Kidney (tissue), 14 donors: ENCODE results near the gene CTRB1. TPM values are rescaled to one million over a fixed set of nuclear protein-coding genes. Genes with fewer than 3 reads are reported as not detected.

Source experiments
- DNase-seq, 5 donors: peaks; one replicate each; pipeline ENCODE4 v3.0.0-alpha.2; 2013 to 2020
- FAIRE-seq: peaks from 2 replicates; lab custom pipeline; 2012; peaks lifted over from hg19 to GRCh38; lab: Jason Lieb, UNC
- H3K27ac ChIP-seq, 2 donors: one replicate each; pipeline ENCODE4 v1.7.0; 2013; ENCODE audit warnings: low read depth in 2 of 2, low read length in 2 of 2, inconsistent platforms in 1 of 2
- H3K27me3 ChIP-seq: one replicate; pipeline ENCODE4 v1.7.1; 2013; ENCODE audit warnings: low read length, inconsistent platforms; ENCODE audit not compliant: control insufficient read depth, insufficient read depth
- H3K36me3 ChIP-seq, 3 donors: one replicate each; pipeline versions ENCODE4 v1.7.0 to v1.7.1; 2013; ENCODE audit warnings: low read length in 3 of 3, control low read depth in 1 of 3, inconsistent platforms in 1 of 3; ENCODE audit not compliant: insufficient read depth in 3 of 3, control insufficient read depth in 2 of 3
- H3K4me1 ChIP-seq, 3 donors: one replicate each; pipeline versions ENCODE4 v1.7.0 to v1.7.1; 2013; ENCODE audit warnings: low read length in 3 of 3, inconsistent platforms in 1 of 3, low read depth in 1 of 3; ENCODE audit not compliant: control insufficient read depth in 2 of 3, insufficient read depth in 2 of 3
- H3K4me3 ChIP-seq, 3 donors: one replicate each; pipeline versions ENCODE4 v1.7.0 to v1.8.1; 2013; ENCODE audit warnings: low read length in 3 of 3, control low read depth in 1 of 3, inconsistent platforms in 1 of 3
- H3K9ac ChIP-seq, 3 donors: one replicate each; pipeline versions ENCODE4 v1.7.0 to v1.7.1; 2013; ENCODE audit warnings: low read length in 3 of 3, control low read depth in 1 of 3, inconsistent platforms in 1 of 3
- H3K9me3 ChIP-seq, 3 donors: one replicate each; pipeline versions ENCODE4 v1.7.0 to v1.7.1; 2013; ENCODE audit warnings: low read length in 3 of 3, control low read depth in 1 of 3, inconsistent platforms in 1 of 3; ENCODE audit not compliant: control insufficient read depth in 2 of 3, insufficient read depth in 1 of 3
- CTCF ChIP-seq: IDR thresholded peaks from 3 replicates; pipeline ENCODE4 v1.5.1; 2012; ENCODE audit warnings: mild to moderate bottlenecking, moderate library complexity, borderline replicate concordance; ENCODE audit not compliant: insufficient read depth; ENCODE audit errors: extremely low read depth
- intact Hi-C: fragments of 100-400 bp; cut with DNase I; formaldehyde crosslinking; loops from one replicate; pipeline ENCODE4 v1.11.1; 2022
- polyA plus RNA-seq: library from polyadenylated mRNA; stranded (reverse); fragments of 350-450 nt; fragmentation: Illumina TruSeq; extraction: RNeasy Lipid Tissue Mini Kit (QIAGEN cat#74804); gene quantifications from one replicate; pipeline ENCODE4 v1.2.3, GENCODE V29; 2014; ENCODE audit warnings: low read depth, low replicate concordance; ENCODE audit not compliant: insufficient read depth
- total RNA-seq: library from RNA; stranded (reverse); fragmentation: NEBNext Ultra II Directional; extraction: Animal tissue kit (Norgen Biotek cat#: 25700); gene quantifications from one replicate; pipeline ENCODE4 v1.2.1, GENCODE V29; 2021
- donor health status: control.
- donor health status: control.
- donor health status: control.
- donor health status: control.
- donor health status: control.
- donor health status: DM: yes; HTN: yes; CAD: no.
- donor health status: Normal renal cell carcinoma (clear cell type).

The CTRB1 gene
- total and polyA plus RNA-seq, 2 donors from 2014 or later = not detected

GRCh38 chr16:75257886-75258806 lies 39.4 kb downstream of the CTRB1 start:
- peak overlapping the region in 2 of 3 donors; percentile 17 to 55 for H3K9ac ChIP-seq
- FAIRE-seq = no peak
- H3K4me3 ChIP-seq = no peak overlapping the region
- TF ChIP-seq CTCF = no peak
- H3K27me3 ChIP-seq = no peaks in the 10 kb centered on the region
- H3K36me3 ChIP-seq = no peaks in the 10 kb centered on the region
- no peaks in the 10 kb centered on the region for H3K9me3 ChIP-seq
- intact Hi-C loops = no loop called here
- DNase-seq = peak in 2 of 5 donors; percentile 38 to 66
- H3K27ac ChIP-seq = no peak overlapping the region
- peaks cover 0 to 73% (median 55%) of the 10 kb centered on the region in 3 donors for H3K4me1 ChIP-seq

- Histone ChIP-seq H3K27me3 (no peaks in the 10 kb centered on the region), H3K4me3 (no peak overlapping the region), H3K9ac (no peak overlapping the region), H3K9me3 (no peaks in the 10 kb centered on the region), H3K27ac (no peak overlapping the region), H3K4me1 (peaks cover 0 to 73% (median 57%) of the 10 kb centered on the region in 3 donors), H3K36me3 (no peaks in the 10 kb centered on the region)
- TF ChIP-seq CTCF = no peak
- DNase-seq (peak in 1 of 5 donors; percentile 42), FAIRE-seq (no peak)
- intact Hi-C loops = no loop called here
Measured at GRCh38 chr16:75258807-75259141, 40.0 kb downstream of the CTRB1 start.

GRCh38 chr16:75260851-75261589 lies 42.2 kb downstream of the CTRB1 start:
- H3K4me3 ChIP-seq = no peak overlapping the region
- no peaks in the 10 kb centered on the region for H3K9me3 ChIP-seq
- TF ChIP-seq CTCF = no peak
- H3K4me1 ChIP-seq = peaks cover 0 to 64% (median 50%) of the 10 kb centered on the region in 3 donors
- H3K27ac ChIP-seq = no peak overlapping the region
- no peaks in the 10 kb centered on the region for H3K27me3 ChIP-seq
- no peaks in the 10 kb centered on the region for H3K36me3 ChIP-seq
- DNase-seq = peak in 2 of 5 donors; percentile 43 to 66
- no peak for FAIRE-seq
- no peak overlapping the region for H3K9ac ChIP-seq
- intact Hi-C loops = no loop called here
